HepG2 (cell line): ENCODE results near the gene NECTIN2. TPM values are rescaled to one million over a fixed set of nuclear protein-coding genes. Genes with fewer than 3 reads are reported as not detected.

Source experiments
- BRCA1 ChIP-seq: sonication (generic); formaldehyde crosslinking; IDR thresholded peaks from 2 replicates; pipeline ENCODE4 v1.4.0; 2020; ENCODE audit warnings: missing genetic modification reagents
- PAXIP1 ChIP-seq: sonication (generic); formaldehyde crosslinking; conservative IDR thresholded peaks from 2 replicates; pipeline ENCODE4 v1.4.0; 2020; ENCODE audit warnings: mild to moderate bottlenecking, missing genetic modification reagents, moderate library complexity
- SNAPC4 ChIP-seq: sonication (generic); formaldehyde crosslinking; IDR thresholded peaks from 2 replicates; pipeline ENCODE4 v1.4.0; 2020; ENCODE audit warnings: mild to moderate bottlenecking, missing genetic modification reagents
- SP2 ChIP-seq: sonication (generic); formaldehyde crosslinking; IDR thresholded peaks from 2 replicates; pipeline ENCODE4 v1.5.1; 2020; ENCODE audit warnings: mild to moderate bottlenecking, missing genetic modification reagents
- ZNF263 ChIP-seq: sonication (generic); formaldehyde crosslinking; IDR thresholded peaks from 2 replicates; pipeline ENCODE4 v1.4.0; 2020; ENCODE audit warnings: missing genetic modification reagents
- ZNF318 ChIP-seq: sonication (generic); formaldehyde crosslinking; IDR thresholded peaks from 2 replicates; pipeline ENCODE4 v1.4.0; 2020; ENCODE audit warnings: mild to moderate bottlenecking, missing genetic modification reagents
- ZNF589 ChIP-seq: sonication (generic); formaldehyde crosslinking; conservative IDR thresholded peaks from 2 replicates; pipeline ENCODE4 v1.8.0; 2022; ENCODE audit warnings: mild to moderate bottlenecking, moderate library complexity, missing genetic modification reagents
- polyA plus RNA-seq, 8 experiments: library from polyadenylated mRNA; depleted of rRNA in 3 of 8; stranded (reverse) in 7 of 8; unstranded in 1 of 8; fragments of >200 nt; fragmentation: Illumina TruSeq in 4 of 8; extraction: Trizol in 4 of 8; gene quantifications; 2 replicates each; pipeline versions ENCODE4 v1.2.1 to v1.2.3, GENCODE V29; 2011 to 2016; ENCODE audit warnings: low read depth in 4 of 8, missing spikeins in 1 of 8, mixed read lengths in 1 of 8; ENCODE audit not compliant: insufficient read depth in 1 of 8
- total RNA-seq, 5 experiments: library from RNA; depleted of rRNA; stranded (reverse); fragments of >200 nt; fragmentation: Illumina TruSeq; extraction: Trizol; gene quantifications; 2 replicates each; pipeline ENCODE4 v1.2.3, GENCODE V29; 2016; ENCODE audit warnings: low read depth in 1 of 5
- TF ChIP-seq, protein P1 (sequence below): sonication (generic); formaldehyde crosslinking; IDR thresholded peaks from 2 replicates; pipeline ENCODE4 v1.5.1; 2020; ENCODE audit warnings: missing genetic modification reagents, mild to moderate bottlenecking, borderline replicate concordance

The NECTIN2 gene
- total and polyA plus RNA-seq, 2 of the 13 experiments (the other 11 are each of a cell fraction or from before 2014, with no cell fraction given), result 75.4 to 114 TPM

- TF ChIP-seq BRCA1 (CRISPR knock-in tag) (no peak), SNAPC4 (CRISPR knock-in tag) (0 out of 2 replicates have a peak, but pooled peaks have one; percentile 49), PAXIP1 (CRISPR knock-in tag) (peak; percentile 30; the same call in 1 of the 2 replicates), SP2 (no peak), ZNF263 (peak; percentile 70), ZNF589 (CRISPR knock-in tag) (peak; percentile 78; the same call in 1 of the 2 replicates), ZNF318 (CRISPR knock-in tag) (no peak)
- TF ChIP-seq, protein P1, sequence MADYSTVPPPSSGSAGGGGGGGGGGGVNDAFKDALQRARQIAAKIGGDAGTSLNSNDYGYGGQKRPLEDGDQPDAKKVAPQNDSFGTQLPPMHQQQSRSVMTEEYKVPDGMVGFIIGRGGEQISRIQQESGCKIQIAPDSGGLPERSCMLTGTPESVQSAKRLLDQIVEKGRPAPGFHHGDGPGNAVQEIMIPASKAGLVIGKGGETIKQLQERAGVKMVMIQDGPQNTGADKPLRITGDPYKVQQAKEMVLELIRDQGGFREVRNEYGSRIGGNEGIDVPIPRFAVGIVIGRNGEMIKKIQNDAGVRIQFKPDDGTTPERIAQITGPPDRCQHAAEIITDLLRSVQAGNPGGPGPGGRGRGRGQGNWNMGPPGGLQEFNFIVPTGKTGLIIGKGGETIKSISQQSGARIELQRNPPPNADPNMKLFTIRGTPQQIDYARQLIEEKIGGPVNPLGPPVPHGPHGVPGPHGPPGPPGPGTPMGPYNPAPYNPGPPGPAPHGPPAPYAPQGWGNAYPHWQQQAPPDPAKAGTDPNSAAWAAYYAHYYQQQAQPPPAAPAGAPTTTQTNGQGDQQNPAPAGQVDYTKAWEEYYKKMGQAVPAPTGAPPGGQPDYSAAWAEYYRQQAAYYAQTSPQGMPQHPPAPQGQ (CRISPR knock-in tag), result no peak; the same call in 1 of the 2 replicates
Measured at GRCh38 chr19:44845612-44846454, at the start of gene NECTIN2 (continued).
